Loucy (cell line): ENCODE results near the gene CDH13.

ENCODE experiments used
- EZH2phosphoT487 ChIP-seq: fragments of 200-600 bp; IDR thresholded peaks from 2 replicates; pipeline ENCODE4 v1.6.1; 2018; ENCODE audit warnings: antibody characterized with exemption, mild to moderate bottlenecking, moderate library complexity, borderline replicate concordance
- TF ChIP-seq, protein P1 (sequence below): fragments of 200-600 bp; sonication (generic); conservative IDR thresholded peaks from 2 replicates; pipeline ENCODE4 v1.5.1; 2014; ENCODE audit warnings: mild to moderate bottlenecking, antibody characterized with exemption, low read length

- TF ChIP-seq, protein P1, sequence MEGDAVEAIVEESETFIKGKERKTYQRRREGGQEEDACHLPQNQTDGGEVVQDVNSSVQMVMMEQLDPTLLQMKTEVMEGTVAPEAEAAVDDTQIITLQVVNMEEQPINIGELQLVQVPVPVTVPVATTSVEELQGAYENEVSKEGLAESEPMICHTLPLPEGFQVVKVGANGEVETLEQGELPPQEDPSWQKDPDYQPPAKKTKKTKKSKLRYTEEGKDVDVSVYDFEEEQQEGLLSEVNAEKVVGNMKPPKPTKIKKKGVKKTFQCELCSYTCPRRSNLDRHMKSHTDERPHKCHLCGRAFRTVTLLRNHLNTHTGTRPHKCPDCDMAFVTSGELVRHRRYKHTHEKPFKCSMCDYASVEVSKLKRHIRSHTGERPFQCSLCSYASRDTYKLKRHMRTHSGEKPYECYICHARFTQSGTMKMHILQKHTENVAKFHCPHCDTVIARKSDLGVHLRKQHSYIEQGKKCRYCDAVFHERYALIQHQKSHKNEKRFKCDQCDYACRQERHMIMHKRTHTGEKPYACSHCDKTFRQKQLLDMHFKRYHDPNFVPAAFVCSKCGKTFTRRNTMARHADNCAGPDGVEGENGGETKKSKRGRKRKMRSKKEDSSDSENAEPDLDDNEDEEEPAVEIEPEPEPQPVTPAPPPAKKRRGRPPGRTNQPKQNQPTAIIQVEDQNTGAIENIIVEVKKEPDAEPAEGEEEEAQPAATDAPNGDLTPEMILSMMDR: no peak
- no peak for TF ChIP-seq EZH2phosphoT487
Observed at GRCh38 chr16:82700541-82701235, 73.9 kb downstream of the CDH13 start.
